ENCODE results near the gene AVEN. TPM values are rescaled to one million over a fixed set of nuclear protein-coding genes. Genes with fewer than 3 reads are reported as not detected.
"Not testable (repeated sequence)": the region's sequence is repeated elsewhere in the genome, so short reads cannot be mapped to it uniquely, and the experiment has no call there.

The AVEN gene
- total RNA-seq, 4 donors from 2014 or later = 7.7 to 12.9 (median 10.1) TPM

GRCh38 chr15:34059946-34060345 is 20.9 kb upstream of the AVEN start:
- no peak overlapping the region for H3K27ac ChIP-seq
- WGBS, 2 donors = 74 to 76% methylated on average over 3 of the region's 3 CpGs
- no peak for TF ChIP-seq POLR2A (IDR thresholded peaks at IDR 0.05)
- TF ChIP-seq CTCF (IDR thresholded peaks at IDR 0.05) = no peak

GRCh38 chr15:34059476-34059875 is 20.5 kb upstream of the AVEN start:
- H3K4me1 ChIP-seq = peaks cover 0 to 6% of the 10 kb centered on the region in 2 donors
- no peak for TF ChIP-seq CTCF (IDR thresholded peaks at IDR 0.05)
- TF ChIP-seq POLR2A (IDR thresholded peaks at IDR 0.05) = no peak
- no peaks in the 10 kb centered on the region for H3K36me3 ChIP-seq
- H3K27me3 ChIP-seq = no peaks in the 10 kb centered on the region
- H3K4me3 ChIP-seq (replicated peaks in 1 of 3) = no peak overlapping the region
- WGBS, 2 donors = 55 to 56% methylated on average over 2 of the region's 2 CpGs
- no peak for DNase-seq
- no peaks in the 10 kb centered on the region for H3K9me3 ChIP-seq
- no peak overlapping the region for H3K27ac ChIP-seq
- intact Hi-C loops (cut with DNase I) = no loop called here

More at GRCh38 chr15:34059946-34060345, 20.9 kb upstream of the AVEN start:
- Histone ChIP-seq H3K27me3 (no peaks in the 10 kb centered on the region), H3K4me1 (peaks cover 4 to 10% of the 10 kb centered on the region in 2 donors), H3K9me3 (no peaks in the 10 kb centered on the region), H3K4me3 (replicated peaks in 1 of 3) (no peak overlapping the region), H3K36me3 (no peaks in the 10 kb centered on the region)
- no peak for DNase-seq
- intact Hi-C loops (cut with DNase I) = no loop called here

GRCh38 chr15:34056911-34057310 is 17.9 kb upstream of the AVEN start:
- Histone ChIP-seq H3K27me3 (no peaks in the 10 kb centered on the region), H3K36me3 (no peaks in the 10 kb centered on the region), H3K9me3 (no peaks in the 10 kb centered on the region), H3K27ac (no peak overlapping the region), H3K4me3 (replicated peaks in 1 of 3) (no peak overlapping the region), H3K4me1 (no peaks in the 10 kb centered on the region)
- intact Hi-C loops (cut with DNase I) = no loop called here
- 81 to 95% methylated on average over 5 of the region's 5 CpGs for WGBS, 2 donors
- no peak for DNase-seq
- TF ChIP-seq POLR2A (IDR thresholded peaks at IDR 0.05) (no peak), CTCF (IDR thresholded peaks at IDR 0.05) (no peak)

GRCh38 chr15:34055868-34056595 is 17.0 kb upstream of the AVEN start:
- Histone ChIP-seq H3K4me3 (replicated peaks in 1 of 3) (no peak overlapping the region), H3K36me3 (no peaks in the 10 kb centered on the region), H3K4me1 (no peaks in the 10 kb centered on the region), H3K9me3 (no peaks in the 10 kb centered on the region), H3K27me3 (no peaks in the 10 kb centered on the region), H3K27ac (no peak overlapping the region)
- TF ChIP-seq POLR2A (IDR thresholded peaks at IDR 0.05) (no peak), CTCF (IDR thresholded peaks at IDR 0.05) (no peak)
- 70 to 71% methylated on average over 3 of the region's 3 CpGs for WGBS, 2 donors
- intact Hi-C loops (cut with DNase I) = no loop called here
- no peak for DNase-seq

GRCh38 chr15:34054081-34054707 is 15.2 kb upstream of the AVEN start:
- no peaks in the 10 kb centered on the region for H3K27me3 ChIP-seq
- H3K36me3 ChIP-seq = no peaks in the 10 kb centered on the region
- DNase-seq = no peak
- no peak overlapping the region for H3K4me3 ChIP-seq (replicated peaks in 1 of 3)
- H3K27ac ChIP-seq = no peak overlapping the region
- WGBS, 2 donors = 94% methylated on average over 3 of the region's 3 CpGs
- intact Hi-C loops (cut with DNase I) = no loop called here
- H3K4me1 ChIP-seq = no peaks in the 10 kb centered on the region
- TF ChIP-seq CTCF (IDR thresholded peaks at IDR 0.05) = no peak
- no peak for TF ChIP-seq POLR2A (IDR thresholded peaks at IDR 0.05)
- no peaks in the 10 kb centered on the region for H3K9me3 ChIP-seq

- intact Hi-C loops (cut with DNase I) = not testable (repeated sequence)
- WGBS, 2 donors = 91% methylated on average over 1 of the region's 1 CpG
Observed at GRCh38 chr15:34050385-34050784, 11.4 kb upstream of the AVEN start.

More at GRCh38 chr15:34050385-34050784, 11.4 kb upstream of the AVEN start:
- H3K9me3 ChIP-seq; H3K4me3 ChIP-seq (replicated peaks in 1 of 3); H3K4me1 ChIP-seq; DNase-seq; H3K36me3 ChIP-seq; H3K27me3 ChIP-seq; H3K27ac ChIP-seq: not testable (repeated sequence)

All from thyroid gland (tissue), 4 donors.